HG03175 (cell line): ENCODE data around the gene RSF1.
"Not testable (repeated sequence)": the region's sequence is repeated elsewhere in the genome, so short reads cannot be mapped to it uniquely, and the experiment has no call there.

ENCODE experiments used
- ATAC-seq: cut with Tn5 transposase; IDR thresholded peaks from one replicate; pipeline ENCODE4 v1.9.1; 2021; ENCODE audit warnings: mild to moderate bottlenecking, moderate library complexity; ENCODE audit not compliant: unreplicated experiment

The RSF1 gene

DNA sequence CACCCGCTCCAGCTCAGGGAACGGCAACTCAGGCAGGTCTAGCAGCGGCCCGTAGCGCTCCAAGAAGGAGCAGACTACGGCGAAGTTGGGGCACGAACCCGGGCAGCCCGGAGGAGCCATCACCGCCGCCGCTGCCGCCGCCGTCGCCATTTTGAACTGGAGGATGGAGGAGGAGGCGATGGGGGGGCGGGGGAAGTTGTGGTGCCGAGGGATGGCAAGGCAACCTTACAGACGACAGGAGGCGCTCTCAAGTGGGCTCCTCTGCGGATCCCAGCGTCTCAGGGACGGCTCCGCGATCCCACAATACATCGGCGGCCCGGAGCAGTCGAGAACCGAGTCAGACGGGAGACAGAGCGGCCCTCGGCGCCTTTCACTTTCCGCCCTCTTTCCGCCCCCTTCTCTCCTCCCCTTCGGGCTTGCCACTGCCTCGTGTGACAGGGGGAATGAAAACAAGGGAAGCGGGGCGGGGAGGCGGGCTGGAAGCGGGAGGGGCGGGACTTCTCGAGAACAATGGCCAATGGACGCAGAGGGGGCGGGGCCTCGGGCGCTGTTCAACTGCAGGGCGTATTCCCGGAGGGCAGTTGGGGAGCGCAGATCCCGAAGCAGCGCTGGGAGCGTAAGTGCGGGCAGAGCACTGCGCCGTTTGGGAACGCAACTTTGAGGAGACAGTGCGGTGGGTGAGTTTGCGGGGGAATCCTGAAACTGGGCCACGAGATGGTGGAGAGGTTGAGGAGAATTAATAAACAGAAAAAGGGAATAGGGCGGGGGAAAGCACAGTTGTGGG is at the start of gene RSF1, which contains the start of gene AAMDC:
Gene RSF1, minus strand, starts transcription at position 158 of the 784 bp plus-strand sequence. Its CDS starts 8 bp downstream, at position 150.
Gene AAMDC, plus strand, starts transcription at position 580 of the 784 bp plus-strand sequence. CDS start 21,353 bp downstream, outside the sequence.
- ATAC-seq, result peak; percentile 86

DNA sequence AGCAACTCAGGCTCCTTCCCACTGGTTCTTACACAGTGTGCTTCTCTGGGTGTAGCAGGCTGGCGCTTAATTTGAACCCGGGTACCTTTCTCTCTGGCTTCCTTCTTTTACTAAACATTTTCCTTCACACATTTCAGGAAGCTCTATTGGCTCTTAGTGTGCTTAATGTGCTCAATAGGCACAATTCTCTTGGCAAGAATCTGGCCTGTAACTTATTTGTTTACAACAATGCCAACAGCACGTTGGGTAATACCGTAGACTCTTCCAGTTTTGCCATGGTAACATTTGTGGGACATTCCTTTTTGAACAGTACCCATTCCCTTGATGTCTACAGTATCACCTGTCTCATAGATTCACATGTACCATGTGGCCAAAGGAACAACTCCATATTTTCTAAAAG is 48.2 kb upstream of the RSF1 start:
- ATAC-seq, result no peak

GRCh38 chr11:77866336-77866735 is 45.8 kb upstream of the RSF1 start:
- no peak for ATAC-seq

- no peak for ATAC-seq
Measured at GRCh38 chr11:77865805-77866204, 45.3 kb upstream of the RSF1 start.

DNA sequence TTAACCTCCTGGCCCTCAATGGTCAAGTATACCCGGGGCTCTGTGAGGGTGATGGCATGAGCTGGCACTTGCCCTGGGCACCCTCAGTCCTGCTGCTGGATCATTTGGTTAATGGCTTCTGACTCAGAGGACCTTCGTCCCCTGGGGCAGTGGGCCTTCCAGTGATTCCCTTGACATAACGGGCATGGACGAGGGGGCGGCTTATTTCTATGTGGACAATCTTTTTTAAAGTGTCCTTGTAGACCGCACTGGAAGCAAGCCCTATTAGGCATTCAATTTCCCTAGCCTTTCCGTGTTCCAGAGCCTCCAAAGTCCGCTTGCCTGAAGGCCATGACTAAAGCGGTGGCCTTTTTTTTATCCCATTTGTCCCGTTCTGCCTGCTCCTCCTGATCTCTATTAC is 40.9 kb upstream of the RSF1 start:
- not testable (repeated sequence) for ATAC-seq

DNA sequence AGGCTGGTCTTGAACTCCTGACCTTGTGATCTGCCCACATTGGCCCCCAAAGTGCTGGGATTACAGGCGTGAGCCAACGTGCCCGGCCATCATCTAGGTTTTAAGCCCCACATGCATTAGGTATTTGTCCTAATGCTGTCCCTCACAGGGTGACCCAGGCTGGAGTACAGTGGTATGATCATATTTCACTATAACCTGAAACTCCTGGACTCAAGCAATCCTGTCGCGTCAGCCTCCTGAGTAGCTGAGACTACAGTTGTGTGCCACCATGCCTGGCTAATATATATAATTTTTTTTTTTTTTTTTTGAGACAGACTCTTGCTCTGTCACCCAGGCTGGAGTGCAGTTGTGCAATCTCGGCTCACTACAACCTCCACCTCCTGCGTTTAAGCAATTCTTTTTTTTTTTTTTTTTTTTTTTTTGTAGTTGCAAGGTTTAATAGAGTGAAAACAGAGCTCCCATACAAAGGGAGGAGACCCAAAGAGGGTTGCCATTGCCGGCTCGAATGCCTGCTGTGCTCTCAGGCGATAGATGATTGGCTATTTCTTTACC is 37.5 kb upstream of the RSF1 start:
- not testable (repeated sequence) for ATAC-seq

- ATAC-seq, result no peak
Measured at GRCh38 chr11:77854838-77855237, 34.3 kb upstream of the RSF1 start.

GRCh38 chr11:77851503-77851902 is 31.0 kb upstream of the RSF1 start:
- ATAC-seq, result no peak

DNA sequence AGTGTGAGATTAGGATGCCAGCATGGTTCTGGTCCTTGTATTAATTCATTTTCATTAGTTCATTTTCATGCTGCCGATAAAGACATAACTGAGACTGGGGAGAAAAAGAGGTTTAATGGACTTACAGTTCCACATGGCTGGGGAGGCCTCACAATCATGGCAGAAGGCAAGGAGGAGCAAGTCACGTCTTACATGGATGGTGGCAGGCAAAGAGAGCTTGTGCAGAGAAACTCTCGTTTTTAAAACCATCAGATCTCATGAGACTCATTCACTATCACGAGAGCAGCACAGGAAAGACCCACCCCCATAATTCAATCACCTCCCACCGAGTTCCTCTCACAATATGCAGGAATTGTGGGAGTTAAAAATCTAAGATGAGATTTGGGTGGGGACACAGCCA is 23.2 kb upstream of the RSF1 start:
- not testable (repeated sequence) for ATAC-seq

DNA sequence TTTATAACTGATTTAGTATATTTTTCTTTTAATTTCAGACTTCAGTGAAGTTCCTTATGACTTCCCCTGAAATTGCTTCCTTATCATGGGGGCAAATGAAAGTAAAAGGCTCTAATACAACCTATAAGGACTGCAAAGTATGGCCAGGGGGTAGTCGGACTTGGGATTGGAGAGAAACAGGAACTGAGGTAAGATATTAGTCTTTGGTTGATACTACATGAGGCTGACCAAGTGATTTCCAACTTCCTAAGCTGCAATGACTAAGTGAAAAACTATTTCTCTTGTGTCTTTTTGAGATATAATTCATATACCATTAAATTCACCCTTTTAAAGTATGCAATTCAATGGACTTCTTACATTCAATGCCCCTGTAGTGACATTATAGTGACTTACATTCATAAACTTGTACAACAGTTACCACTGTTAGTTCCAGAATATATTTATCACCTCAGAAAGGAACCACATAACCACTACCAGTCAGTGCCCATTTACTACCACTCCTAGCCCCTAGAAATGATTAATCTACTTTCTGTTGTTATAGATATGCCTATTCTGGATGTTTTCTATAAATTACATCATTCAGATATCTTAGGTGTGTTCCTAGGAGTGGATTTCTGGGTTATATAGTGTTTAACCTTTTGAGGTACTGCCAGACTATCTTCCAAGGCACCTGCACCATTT is 22.1 kb upstream of the RSF1 start:
- no peak for ATAC-seq

- no peak for ATAC-seq
Measured at GRCh38 chr11:77833302-77833701, 12.8 kb upstream of the RSF1 start.

- ATAC-seq, result no peak
Measured at GRCh38 chr11:77828926-77829325, 8.4 kb upstream of the RSF1 start.

DNA sequence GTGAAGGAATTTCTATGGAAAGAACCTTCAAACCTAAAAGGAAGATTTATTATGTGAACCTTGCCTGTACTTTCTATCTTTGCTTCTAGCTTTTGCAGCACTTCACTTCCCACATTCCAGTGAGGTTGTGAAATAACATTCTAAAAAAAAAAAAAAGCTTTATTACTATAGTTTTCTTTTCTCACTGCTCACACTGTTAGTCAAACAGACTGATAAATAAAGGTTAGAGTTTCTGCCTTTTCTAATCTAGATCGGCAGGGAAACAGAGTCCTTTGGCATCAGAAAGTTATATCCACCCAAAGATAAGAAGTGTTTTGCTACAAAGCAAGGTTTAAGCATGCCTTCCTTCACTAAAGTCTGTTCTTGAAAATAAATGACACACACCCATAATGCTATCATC is 3.3 kb upstream of the RSF1 start:
- ATAC-seq, result no peak

DNA sequence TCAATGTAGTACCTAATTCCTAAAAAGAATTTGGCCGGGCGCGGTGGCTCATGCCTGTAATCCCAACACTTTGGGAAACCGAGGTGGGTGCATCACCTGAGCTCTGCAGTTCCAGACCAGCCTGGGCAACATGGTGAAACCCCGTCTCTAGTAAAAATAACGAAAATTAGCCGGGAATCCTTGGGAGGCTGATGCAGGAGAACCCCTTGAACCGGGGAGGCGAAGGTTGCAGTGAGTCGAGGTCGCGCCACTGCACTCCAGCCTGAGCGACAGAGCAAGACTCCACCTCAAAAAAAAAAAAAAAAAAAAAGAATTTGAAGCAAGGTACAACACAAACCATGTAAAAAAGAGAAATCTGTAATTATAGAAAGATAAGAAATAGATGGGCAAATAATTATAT is 1.6 kb upstream of the RSF1 start:
- not testable (repeated sequence) for ATAC-seq

DNA sequence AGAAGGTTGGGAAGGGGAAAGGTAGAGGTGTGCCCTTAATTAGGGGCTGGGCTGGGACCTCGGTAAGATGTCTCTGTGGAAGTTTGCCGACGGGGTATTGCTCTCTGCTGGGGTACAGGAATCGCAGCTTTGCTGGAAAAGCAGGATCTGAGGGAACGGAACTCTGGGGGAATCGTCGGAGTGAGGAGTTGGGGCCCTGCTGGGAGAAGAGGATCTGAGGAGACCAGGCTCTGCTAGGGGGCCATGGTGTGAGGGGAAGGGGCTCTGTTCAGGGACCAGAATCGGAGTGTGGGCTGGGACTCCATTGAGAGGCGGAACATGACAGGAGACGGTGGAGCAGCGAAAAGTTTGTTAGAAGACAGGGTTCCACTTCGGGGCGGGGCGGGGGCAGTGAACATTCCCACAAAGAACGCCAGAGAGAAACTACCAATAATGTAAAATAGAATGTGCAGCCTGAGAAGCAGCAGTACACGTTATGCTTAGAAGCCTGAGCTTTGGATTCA is 878 bp upstream of the RSF1 start:
- ATAC-seq, result no peak

DNA sequence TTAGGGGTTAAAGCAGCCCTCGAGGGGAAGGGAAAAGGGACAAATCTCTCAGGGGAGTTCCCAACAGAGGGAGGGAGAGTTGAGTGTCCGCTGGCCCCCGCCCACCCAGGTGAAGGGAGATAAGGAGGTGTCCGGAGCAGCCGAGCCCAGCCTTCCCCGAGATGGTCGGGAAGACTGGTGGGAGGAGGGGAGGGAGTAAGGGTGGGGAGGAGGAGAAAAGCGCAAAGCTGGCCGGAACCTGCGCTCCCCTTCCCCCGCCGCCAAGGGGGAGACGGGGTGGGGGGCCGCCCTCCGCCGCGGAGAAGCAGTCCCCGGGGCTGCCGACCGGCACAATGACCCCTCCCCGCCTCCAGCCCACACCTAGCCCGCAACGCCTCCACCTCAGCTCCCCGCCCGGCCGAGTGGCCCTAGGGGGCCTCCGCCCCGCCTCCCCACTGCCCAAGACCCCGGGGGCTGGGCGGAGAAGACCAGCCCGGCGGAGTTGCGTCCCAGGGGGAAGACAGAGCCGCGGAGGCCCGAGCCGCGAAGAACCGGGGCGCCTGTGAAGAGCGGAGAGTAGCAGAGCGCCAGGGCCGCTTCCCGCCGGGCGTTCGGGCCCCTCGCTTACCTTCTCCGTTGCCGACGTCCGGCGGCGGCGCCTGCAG is 479 bp downstream of the RSF1 start:
- peak; percentile 19 for ATAC-seq

DNA sequence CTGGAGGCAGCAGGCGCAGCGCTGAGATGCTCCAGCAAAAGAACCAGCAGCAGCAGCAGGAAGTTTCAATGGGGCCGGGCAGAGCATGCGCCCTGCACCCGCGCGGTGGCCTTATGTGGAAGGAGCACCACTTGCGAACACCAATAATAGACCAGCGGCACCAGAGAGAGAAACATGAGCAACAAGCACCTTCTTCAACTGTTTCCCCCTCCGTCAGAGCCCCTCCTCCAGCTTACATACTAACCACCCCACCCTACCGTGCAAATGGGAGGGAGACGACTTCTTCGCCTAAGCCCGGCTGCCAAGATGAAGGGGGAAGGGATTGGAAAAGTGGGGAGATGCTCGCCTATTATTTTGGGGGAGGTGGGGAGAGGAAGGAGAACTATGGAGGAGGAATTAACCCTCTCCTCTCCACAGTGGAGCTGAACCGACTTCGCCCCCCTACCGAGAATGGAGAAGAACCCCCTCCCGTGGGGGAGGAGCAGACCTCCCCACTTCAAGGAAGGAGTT is 1.1 kb downstream of the RSF1 start:
- peak; percentile 49 for ATAC-seq

- no peak for ATAC-seq
Measured at GRCh38 chr11:77815459-77815858, 5.1 kb downstream of the RSF1 start.

GRCh38 chr11:77814848-77815247 is 5.7 kb downstream of the RSF1 start:
- ATAC-seq, result no peak

DNA sequence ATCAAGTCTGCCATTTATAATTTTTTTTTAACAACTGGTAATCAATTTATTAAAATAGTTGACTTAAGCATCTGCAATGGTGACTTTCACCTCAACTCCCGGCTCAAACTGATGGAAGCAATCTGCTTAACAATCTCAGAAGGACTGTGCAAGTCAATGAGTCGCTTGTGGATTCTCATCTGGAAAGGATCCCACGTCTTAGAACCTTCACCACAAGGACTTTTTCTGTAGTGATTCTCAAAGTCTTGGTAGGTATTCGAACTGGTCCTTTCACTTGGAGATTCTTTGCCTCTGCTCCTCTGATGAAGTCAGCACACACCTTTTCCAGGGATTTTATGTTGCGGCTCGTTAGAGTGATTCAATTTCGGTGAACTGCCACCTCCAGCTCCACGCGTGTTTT is 7.3 kb downstream of the RSF1 start:
- no peak for ATAC-seq

- no peak for ATAC-seq
Measured at GRCh38 chr11:77806993-77807392, 13.5 kb downstream of the RSF1 start.
